ENCODE data around the gene TIMP2.

Gene TIMP2

GRCh38 chr17:78818932-78819331 lies 106.3 kb downstream of the TIMP2 start:
- DNase-seq (ENCODE audit: low spot score) = no peak
- TF ChIP-seq CTCF (IDR thresholded peaks at IDR 0.05; ENCODE audit: extremely low read depth, insufficient read depth, missing control alignments) = no peak
- in situ Hi-C loops (cut with MboI; ENCODE audit: low pct_unique_long_range_greater_than_20kb, low sequenced_read_pairs, unreplicated experiment) = no loop called here

GRCh38 chr17:78818152-78818846 lies 106.9 kb downstream of the TIMP2 start:
- TF ChIP-seq CTCF (IDR thresholded peaks at IDR 0.05; ENCODE audit: extremely low read depth, insufficient read depth, missing control alignments) = no peak
- no peak for DNase-seq (ENCODE audit: low spot score)
- in situ Hi-C loops (cut with MboI; ENCODE audit: low pct_unique_long_range_greater_than_20kb, low sequenced_read_pairs, unreplicated experiment) = no loop called here

- TF ChIP-seq CTCF (IDR thresholded peaks at IDR 0.05; ENCODE audit: extremely low read depth, insufficient read depth, missing control alignments) = no peak
- DNase-seq (ENCODE audit: low spot score) = no peak
- in situ Hi-C loops (cut with MboI; ENCODE audit: low pct_unique_long_range_greater_than_20kb, low sequenced_read_pairs, unreplicated experiment) = no loop called here
Measured at GRCh38 chr17:78817123-78817522, 108.1 kb downstream of the TIMP2 start.

GRCh38 chr17:78815696-78816095 lies 109.5 kb downstream of the TIMP2 start:
- in situ Hi-C loops (cut with MboI; ENCODE audit: low pct_unique_long_range_greater_than_20kb, low sequenced_read_pairs, unreplicated experiment) = no loop called here
- DNase-seq (ENCODE audit: low spot score) = no peak

GRCh38 chr17:78812855-78813254 lies 112.3 kb downstream of the TIMP2 start:
- in situ Hi-C loops (cut with MboI; ENCODE audit: low pct_unique_long_range_greater_than_20kb, low sequenced_read_pairs, unreplicated experiment) = no loop called here
- DNase-seq (ENCODE audit: low spot score) = no peak
- no peak for TF ChIP-seq CTCF (IDR thresholded peaks at IDR 0.05; ENCODE audit: extremely low read depth, insufficient read depth, missing control alignments)

More at GRCh38 chr17:78815696-78816095, 109.5 kb downstream of the TIMP2 start:
- TF ChIP-seq CTCF (IDR thresholded peaks at IDR 0.05; ENCODE audit: extremely low read depth, insufficient read depth, missing control alignments) = no peak

GRCh38 chr17:78808163-78808562 lies 117.0 kb downstream of the TIMP2 start:
- in situ Hi-C loops (cut with MboI; ENCODE audit: low pct_unique_long_range_greater_than_20kb, low sequenced_read_pairs, unreplicated experiment) = no loop called here

More at GRCh38 chr17:78808163-78808562, 117.0 kb downstream of the TIMP2 start:
- no peak for TF ChIP-seq CTCF (IDR thresholded peaks at IDR 0.05; ENCODE audit: extremely low read depth, insufficient read depth, missing control alignments)
- no peak for DNase-seq (ENCODE audit: low spot score)

Data from GM13977 (cell line).